Measurements from ENCODE around the gene MEP1A.

- TF ChIP-seq CTCF (IDR thresholded peaks at IDR 0.05), result no peak
- no peak for TF ChIP-seq EP300 (IDR thresholded peaks at IDR 0.05)
These were observed 3.5 kb upstream of the MEP1A start for GRCh38 chr6:46789434-46790354.
